Upper lobe of left lung (tissue), 6 donors: Measurements from ENCODE around the gene PRM3. TPM values are rescaled to one million over a fixed set of nuclear protein-coding genes. Genes with fewer than 3 reads are reported as not detected.

ENCODE experiments used
- ATAC-seq, 2 donors: fragments of 200-7000 bp; cut with Tn5 transposase; one replicate each; pipeline ENCODE4 v1.9.1; 2022; ENCODE audit warnings: mild to moderate bottlenecking in 2 of 2, moderate library complexity in 2 of 2; ENCODE audit not compliant: low FRiP score in 2 of 2
- DNase-seq, 2 donors: peaks; one replicate each; pipeline ENCODE4 v3.0.0-alpha.2; 2019 to 2020
- H3K27ac ChIP-seq, 4 donors: fragments of 200-600 bp; sonication (generic); one replicate each; pipeline ENCODE4 v1.5.1; 2016 to 2019
- H3K27me3 ChIP-seq, 4 donors: fragments of 200-600 bp; sonication (generic); one replicate each; pipeline ENCODE4 v1.5.1; 2017 to 2019
- H3K36me3 ChIP-seq, 4 donors: fragments of 200-600 bp; sonication (generic); one replicate each; pipeline ENCODE4 v1.5.1; 2016 to 2019
- H3K4me1 ChIP-seq, 4 donors: fragments of 200-600 bp; sonication (generic); one replicate each; pipeline ENCODE4 v1.5.1; 2018 to 2019
- H3K4me3 ChIP-seq, 4 donors: fragments of 200-600 bp; sonication (generic); one replicate each; pipeline ENCODE4 v1.5.1; 2017 to 2019; ENCODE audit warnings: mild to moderate bottlenecking in 2 of 4, moderate library complexity in 1 of 4
- H3K9me3 ChIP-seq, 4 donors: fragments of 200-600 bp; sonication (generic); one replicate each; pipeline ENCODE4 v1.5.1; 2018 to 2019
- EP300 ChIP-seq, 4 donors: sonication (generic); formaldehyde crosslinking; IDR thresholded peaks; one replicate each; pipeline ENCODE4 v1.5.1; 2017; ENCODE audit warnings: antibody characterized with exemption in 4 of 4, control low read depth in 2 of 4
- POLR2A ChIP-seq, 4 donors: fragments of 450-650 bp; IDR thresholded peaks; one replicate each; pipeline ENCODE4 v1.5.1; 2016 to 2017; ENCODE audit warnings: antibody characterized with exemption in 4 of 4, mild to moderate bottlenecking in 2 of 4
- POLR2AphosphoS5 ChIP-seq, 2 donors: sonication (generic); formaldehyde crosslinking; IDR thresholded peaks; one replicate each; pipeline ENCODE4 v1.5.1; 2017; ENCODE audit warnings: antibody characterized with exemption in 2 of 2
- WGBS, 2 donors: methylation state at CpG; one replicate each; pipeline ENCODE4 v1.1.5; 2017 to 2018; 5-methylcytosine and 5-hydroxymethylcytosine counted together
- total RNA-seq, 6 donors: library from RNA; depleted of rRNA in 4 of 6; stranded (reverse); fragments of >200 nt in 4 of 6; gene quantifications; one replicate each; pipeline versions ENCODE4 v1.1.0 to v1.2.1, GENCODE V29; 2016 to 2021
- TF ChIP-seq, protein P1 (sequence below), 6 experiments: fragments of 450-650 bp in 4 of 6; fragments of 200-600 bp in 2 of 6; sonication (generic) in 2 of 6; IDR thresholded peaks; one replicate each; pipeline ENCODE4 v1.5.1; 2016 to 2019; ENCODE audit warnings: antibody characterized with exemption in 6 of 6
- donor health status: DM: no; HTN: no; CAD: no; lungs with moderate emphysema.
- donor health status: DM: no; HTN: yes; CAD: no; lungs with severe emphysema.

The PRM3 gene
- total RNA-seq, 6 donors from 2014 or later = not detected

DNA sequence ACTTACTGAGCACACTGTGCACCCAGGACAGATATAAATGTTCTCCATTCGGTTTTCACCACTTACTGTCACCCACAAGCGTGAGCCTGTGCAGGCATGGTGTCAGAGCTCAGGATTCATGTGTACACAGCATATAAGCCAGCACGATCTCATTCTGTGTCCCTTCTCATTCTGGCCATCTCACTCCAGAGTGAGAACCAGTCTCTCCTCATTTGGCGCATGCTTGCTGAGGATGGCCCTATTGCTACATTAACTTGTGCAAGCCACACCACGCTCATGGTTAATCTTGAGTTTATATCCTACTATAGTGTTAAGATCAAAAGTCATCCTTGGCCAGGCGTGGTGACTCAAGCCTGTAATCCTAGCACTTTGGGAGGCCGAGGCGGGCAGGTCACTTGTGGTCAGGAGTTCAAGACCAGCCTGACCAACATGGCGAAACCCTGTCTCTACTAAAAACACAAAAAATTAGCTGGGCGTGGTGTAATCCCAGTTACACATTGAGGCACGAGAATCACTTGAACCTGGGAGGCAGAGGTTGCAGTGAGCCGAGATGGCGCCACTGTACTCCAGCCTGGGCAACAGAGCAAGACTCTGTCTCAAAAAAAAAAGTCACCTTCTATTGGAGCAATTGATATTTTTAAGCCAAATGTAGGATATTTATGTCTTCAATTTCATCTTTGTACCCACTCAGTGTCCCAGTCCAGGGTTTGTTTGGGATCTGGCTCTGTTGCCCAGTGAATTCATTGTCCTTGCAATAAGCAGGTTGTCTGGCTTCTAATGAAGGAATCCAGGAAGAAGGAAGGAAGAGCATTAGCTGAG lies 38.3 kb downstream of the PRM3 start:
- no peaks in the 10 kb centered on the region for H3K36me3 ChIP-seq
- peak in 1 of 4 donors; percentile 32 for TF ChIP-seq POLR2A (IDR thresholded peaks at IDR 0.05)
- no peak for TF ChIP-seq EP300 (IDR thresholded peaks at IDR 0.05)
- TF ChIP-seq POLR2AphosphoS5 (IDR thresholded peaks at IDR 0.05) = peak in 1 of 2 donors; percentile 11
- TF ChIP-seq, protein P1, sequence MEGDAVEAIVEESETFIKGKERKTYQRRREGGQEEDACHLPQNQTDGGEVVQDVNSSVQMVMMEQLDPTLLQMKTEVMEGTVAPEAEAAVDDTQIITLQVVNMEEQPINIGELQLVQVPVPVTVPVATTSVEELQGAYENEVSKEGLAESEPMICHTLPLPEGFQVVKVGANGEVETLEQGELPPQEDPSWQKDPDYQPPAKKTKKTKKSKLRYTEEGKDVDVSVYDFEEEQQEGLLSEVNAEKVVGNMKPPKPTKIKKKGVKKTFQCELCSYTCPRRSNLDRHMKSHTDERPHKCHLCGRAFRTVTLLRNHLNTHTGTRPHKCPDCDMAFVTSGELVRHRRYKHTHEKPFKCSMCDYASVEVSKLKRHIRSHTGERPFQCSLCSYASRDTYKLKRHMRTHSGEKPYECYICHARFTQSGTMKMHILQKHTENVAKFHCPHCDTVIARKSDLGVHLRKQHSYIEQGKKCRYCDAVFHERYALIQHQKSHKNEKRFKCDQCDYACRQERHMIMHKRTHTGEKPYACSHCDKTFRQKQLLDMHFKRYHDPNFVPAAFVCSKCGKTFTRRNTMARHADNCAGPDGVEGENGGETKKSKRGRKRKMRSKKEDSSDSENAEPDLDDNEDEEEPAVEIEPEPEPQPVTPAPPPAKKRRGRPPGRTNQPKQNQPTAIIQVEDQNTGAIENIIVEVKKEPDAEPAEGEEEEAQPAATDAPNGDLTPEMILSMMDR (IDR thresholded peaks at IDR 0.05) = no peak
- H3K27me3 ChIP-seq = no peaks in the 10 kb centered on the region
- H3K4me3 ChIP-seq = no peak overlapping the region
- ATAC-seq (peak in 1 of 2 donors; percentile 20), DNase-seq (no peak)
- peak overlapping the region in 2 of 4 donors; percentile 44 to 49 for H3K27ac ChIP-seq
- peaks cover 5 to 15% (median 12%) of the 10 kb centered on the region in 4 donors for H3K4me1 ChIP-seq
- no peaks in the 10 kb centered on the region for H3K9me3 ChIP-seq
- 72 to 86% methylated on average over 13 of the region's 13 CpGs for WGBS, 2 donors

DNA sequence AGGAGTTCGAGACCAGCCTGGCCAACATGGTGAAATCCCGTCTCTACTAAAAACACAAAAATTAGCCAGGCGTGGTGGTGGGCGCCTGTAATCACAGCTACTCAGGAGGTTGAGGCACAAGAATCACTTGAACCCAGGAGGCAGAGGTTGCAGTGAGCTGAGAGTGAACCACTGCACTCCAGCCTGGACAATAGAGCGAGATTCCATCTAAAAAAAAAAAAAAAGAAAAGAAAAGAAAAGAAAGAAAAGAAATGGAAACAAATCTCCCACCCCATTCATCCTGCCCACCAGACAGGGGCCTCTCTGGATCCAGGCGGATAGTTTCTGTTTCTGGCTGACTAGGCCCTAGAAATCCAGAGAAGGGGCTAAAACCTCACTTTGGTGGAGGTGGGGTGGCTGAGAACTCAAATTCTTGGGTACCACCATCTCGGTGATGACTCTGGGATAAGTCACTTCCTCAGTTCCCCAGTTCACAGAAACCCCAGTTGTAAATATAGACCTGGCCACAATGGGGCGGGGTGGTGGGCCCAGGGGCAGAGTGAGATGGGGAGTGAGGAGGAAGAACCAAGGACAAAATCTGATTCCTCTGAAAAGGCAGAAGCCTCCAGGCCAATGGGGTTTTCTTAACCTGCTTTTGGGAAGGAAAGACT lies 39.6 kb downstream of the PRM3 start:
- Histone ChIP-seq H3K4me3 (no peak overlapping the region), H3K9me3 (no peaks in the 10 kb centered on the region), H3K27ac (peak overlapping the region; percentile 1 to 82 (median 64)), H3K4me1 (peaks cover 5 to 15% (median 12%) of the 10 kb centered on the region in 4 donors), H3K36me3 (no peaks in the 10 kb centered on the region), H3K27me3 (no peaks in the 10 kb centered on the region)
- ATAC-seq (no peak), DNase-seq (no peak)
- WGBS, 2 donors = 70 to 74% methylated on average over 8 of the region's 8 CpGs
- no peak for TF ChIP-seq POLR2AphosphoS5 (IDR thresholded peaks at IDR 0.05)
- no peak for TF ChIP-seq POLR2A (IDR thresholded peaks at IDR 0.05)
- TF ChIP-seq, protein P1 (IDR thresholded peaks at IDR 0.05) = no peak
- TF ChIP-seq EP300 (IDR thresholded peaks at IDR 0.05) = no peak

DNA sequence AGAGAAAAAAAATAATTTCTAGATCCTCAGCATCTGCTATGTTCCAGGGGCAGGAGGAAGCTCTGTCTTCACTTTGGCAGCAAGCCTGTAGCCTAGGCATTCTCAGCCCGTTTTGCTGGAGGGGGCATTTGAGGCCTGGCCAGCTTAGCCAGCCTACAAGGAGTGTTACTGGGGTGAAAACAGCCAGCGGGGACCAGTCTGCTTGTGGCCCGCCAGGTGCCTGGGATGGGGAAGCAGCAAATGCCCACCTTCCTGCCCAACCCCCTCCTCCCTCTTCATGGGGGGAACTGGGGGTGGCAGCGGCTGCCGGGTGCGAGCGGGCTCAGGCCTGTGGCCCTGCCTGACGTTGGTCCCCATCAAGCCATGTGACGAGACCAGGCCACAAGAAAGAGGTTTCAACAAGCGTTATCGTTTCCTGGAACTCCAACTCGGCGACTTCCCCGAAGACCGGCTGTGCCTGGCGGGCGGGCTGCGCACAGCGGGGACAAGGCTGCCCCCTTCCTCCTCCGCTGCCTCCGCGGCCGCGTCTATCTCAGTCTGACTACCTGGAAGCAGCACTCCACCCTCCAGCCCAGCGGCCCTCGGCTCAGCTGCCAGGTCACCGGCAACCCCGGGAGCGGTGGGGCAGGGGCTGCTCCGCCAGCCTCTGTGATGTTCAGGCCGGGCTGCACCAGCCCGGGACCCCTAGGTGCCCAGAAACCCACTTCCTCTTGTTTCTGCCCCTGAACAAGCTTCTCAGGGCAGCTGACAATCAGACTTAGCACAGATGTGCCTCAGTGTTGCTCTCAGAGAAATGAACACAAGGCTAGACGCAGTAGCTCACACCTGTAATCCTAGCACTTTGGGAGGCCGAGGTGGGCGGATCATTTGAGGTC lies 40.3 kb downstream of the PRM3 start:
- WGBS, 2 donors = 38 to 41% methylated on average over 20 to 32 of the region's 35 CpGs
- peak; percentile 73 to 92 for DNase-seq

DNA sequence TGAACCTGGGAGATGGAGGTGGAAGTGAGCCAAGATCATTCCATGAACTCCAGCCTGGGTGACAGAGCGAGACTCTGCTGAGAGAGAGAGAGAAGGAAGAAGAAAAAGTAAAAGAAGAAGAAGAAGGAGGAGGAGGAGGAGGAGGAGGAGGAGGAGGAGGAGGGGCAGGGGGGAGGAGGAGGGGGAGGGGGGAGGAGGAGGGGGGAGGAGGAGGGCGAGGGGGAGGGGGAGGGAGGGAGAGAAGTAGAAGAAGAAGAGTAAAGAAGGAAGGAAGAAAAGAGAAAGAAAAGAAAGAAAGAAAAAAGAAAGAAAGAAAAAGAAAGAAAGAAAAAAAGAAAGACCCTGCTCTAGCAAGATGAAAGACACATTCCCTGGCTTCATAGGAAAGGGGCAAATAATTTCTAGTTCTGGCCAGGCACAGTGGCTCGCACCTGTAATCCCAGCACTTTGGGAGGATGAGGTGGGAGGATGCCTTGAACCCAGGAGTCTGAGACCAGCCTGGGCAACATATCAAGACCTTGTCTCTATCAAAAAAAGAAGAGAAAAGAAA lies 41.1 kb downstream of the PRM3 start:
- no peak for DNase-seq
- WGBS, 2 donors = 82 to 94% methylated on average over 2 of the region's 3 CpGs
- TF ChIP-seq POLR2A (IDR thresholded peaks at IDR 0.05) = no peak
- TF ChIP-seq, protein P1 (IDR thresholded peaks at IDR 0.05) = no peak
- no peak for TF ChIP-seq EP300 (IDR thresholded peaks at IDR 0.05)
- TF ChIP-seq POLR2AphosphoS5 (IDR thresholded peaks at IDR 0.05) = no peak
- H3K27ac ChIP-seq = peak overlapping the region; percentile 13 to 82 (median 64)
- H3K27me3 ChIP-seq = no peaks in the 10 kb centered on the region
- H3K36me3 ChIP-seq = no peaks in the 10 kb centered on the region
- H3K4me1 ChIP-seq = peaks cover 5 to 15% (median 10%) of the 10 kb centered on the region in 4 donors
- ATAC-seq = no peak
- H3K4me3 ChIP-seq = no peak overlapping the region
- no peaks in the 10 kb centered on the region for H3K9me3 ChIP-seq

More for the DNA sequence above, 40.3 kb downstream of the PRM3 start:
- ATAC-seq = peak; percentile 41 to 64
- TF ChIP-seq POLR2A (IDR thresholded peaks at IDR 0.05) = peak in 1 of 4 donors; percentile 66
- TF ChIP-seq POLR2AphosphoS5 (IDR thresholded peaks at IDR 0.05) = peak; percentile 46 to 68
- TF ChIP-seq, protein P1 (IDR thresholded peaks at IDR 0.05) = no peak
- peak in 3 of 4 donors; percentile 62 to 83 (median 78) for TF ChIP-seq EP300 (IDR thresholded peaks at IDR 0.05)
- Histone ChIP-seq H3K27me3 (no peaks in the 10 kb centered on the region), H3K4me1 (peaks cover 5 to 15% (median 12%) of the 10 kb centered on the region in 4 donors), H3K4me3 (no peak overlapping the region), H3K36me3 (no peaks in the 10 kb centered on the region), H3K27ac (peak overlapping the region; percentile 13 to 82 (median 64)), H3K9me3 (no peaks in the 10 kb centered on the region)
